ENCODE measurements around the gene NSG1. TPM values are rescaled to one million over a fixed set of nuclear protein-coding genes. Genes with fewer than 3 reads are reported as not detected.

Gene NSG1
- total and polyA plus RNA-seq, 9 of the 15 experiments (the other 6 are each of a cell fraction or from before 2014, with no cell fraction given) = not detected

GRCh38 chr4:4386296-4386735, 586 bp upstream of the NSG1 start (continued):
- TF ChIP-seq THRA (IDR thresholded peaks at IDR 0.05) (no peak), ZBED1 (IDR thresholded peaks at IDR 0.05) (no peak), GTF2B (IDR thresholded peaks at IDR 0.05; ENCODE audit: extremely low read depth, insufficient read length) (no peak), HDAC3 (IDR thresholded peaks at IDR 0.05; ENCODE audit: borderline replicate concordance, partially characterized antibody) (no peak), U2AF2 (optimal IDR thresholded peaks at IDR 0.05; ENCODE audit: low read depth, low read length) (no peak), SOX6 (IDR thresholded peaks at IDR 0.05) (no peak), TRIM28 (IDR thresholded peaks at IDR 0.05) (no peak)

- no peak for ATAC-seq
- Histone ChIP-seq H3K27ac (ENCODE audit: extremely low read depth, low read depth, low read length) (no peak overlapping the region), H3K4me2 (ENCODE audit: insufficient read depth, low read length) (no peak overlapping the region), H3K4me3 (no peak overlapping the region), H2AFZ (ENCODE audit: low read depth, low read length) (no peak overlapping the region), H3K9me3 (replicated peaks; ENCODE audit: control insufficient read depth, insufficient read depth, low read depth, low read length) (no peaks in the 10 kb centered on the region), H3K36me3 (ENCODE audit: control insufficient read depth, insufficient read depth, low read length) (no peaks in the 10 kb centered on the region), H3K9me1 (ENCODE audit: control insufficient read depth, insufficient read depth, low read length) (no peaks in the 10 kb centered on the region), H3K79me2 (ENCODE audit: control insufficient read depth, insufficient read depth, low read length) (no peaks in the 10 kb centered on the region), H3K9ac (ENCODE audit: insufficient read depth in 1 of 2, low read depth in 2 of 2, low read length in 2 of 2) (no peak overlapping the region; a peak in 1 of 4 replicates), H4K20me1 (replicated peaks; ENCODE audit: control insufficient read depth, insufficient read depth, low read length) (peaks cover 15% of the 10 kb centered on the region; the same call in 1 of the 2 replicates), H3K27me3 (ENCODE audit: control insufficient read depth in 2 of 2, insufficient read depth in 2 of 2, low read length in 2 of 2) (peaks cover 16 to 74% of the 10 kb centered on the region in 2 experiments; a peak in 4 of 5 replicates), H3K4me1 (replicated peaks in 1 of 2; ENCODE audit: control insufficient read depth in 2 of 2, insufficient read depth in 2 of 2, low read length in 2 of 2) (peaks cover 0 to 28% of the 10 kb centered on the region in 2 experiments; a peak in 3 of 5 replicates)
- DNase-seq (ENCODE audit: extremely low read depth in 1 of 4, low spot score in 3 of 4) = no peak
- in situ Hi-C loops (cut with MboI) (no loop called here), intact Hi-C loops (cut with micrococcal nuclease) (no loop called here)
- no TSS peak for BruUV-seq (replicated peaks)
- ChIA-PET POLR2A (interaction anchor here (0.6 kb wide), 1 partner anchor 9 kb away, joined by 3 read pairs; no protein-coding TSS in a partner anchor), CTCF (ENCODE audit: low intra/inter-chr PET ratio) (no interaction called here)
- WGBS (ENCODE audit: insufficient coverage, low coverage, missing lambda C conversion rate) = 14% methylated on average over 37 of the region's 62 CpGs
- no peak for FAIRE-seq
- no peak for TF ChIP-seq PKNOX1 (IDR thresholded peaks at IDR 0.05)
- TF ChIP-seq MYBL2 (IDR thresholded peaks at IDR 0.05; ENCODE audit: low read depth) = no peak
- no peak for TF ChIP-seq MYBL2 (CRISPR knock-in tag; IDR thresholded peaks at IDR 0.05; ENCODE audit: borderline replicate concordance)
- no peak for TF ChIP-seq ZNF274 (IDR thresholded peaks at IDR 0.05; ENCODE audit: borderline replicate concordance, low read depth, low read length)
- no peak for TF ChIP-seq BRD9 (IDR thresholded peaks at IDR 0.05; ENCODE audit: low read depth, partially characterized antibody)
- TF ChIP-seq ATF4 (CRISPR knock-in tag; IDR thresholded peaks at IDR 0.05) = no peak
- no peak for TF ChIP-seq ZNF695 (CRISPR knock-in tag; IDR thresholded peaks at IDR 0.05)
- TF ChIP-seq TBP (optimal IDR thresholded peaks at IDR 0.05; ENCODE audit: low read depth, low read length) = no peak
- TF ChIP-seq STAT5A (IDR thresholded peaks at IDR 0.05; ENCODE audit: borderline replicate concordance, low read length) = no peak
Measured at GRCh38 chr4:4387531-4388310, 819 bp downstream of the NSG1 start.
